HepG2 (cell line): ENCODE results near the gene AKAP8. TPM values are rescaled to one million over a fixed set of nuclear protein-coding genes. Genes with fewer than 3 reads are reported as not detected.

Experiments
- ASH2L ChIP-seq: fragments of 300-600, 200-600 bp; sonication (generic); IDR thresholded peaks from 2 replicates; pipeline ENCODE4 v1.7.0; 2017; ENCODE audit warnings: low read depth, mild to moderate bottlenecking, moderate library complexity, mixed read lengths, low read length; ENCODE audit not compliant: insufficient read length
- CBX2 ChIP-seq, 2 experiments: fragments of 200-600 bp in 1 of 2; sonication (generic); formaldehyde crosslinking in 1 of 2; IDR thresholded peaks; 2 replicates each; pipeline versions ENCODE4 v1.7.0 to v1.8.1; 2018 to 2022; ENCODE audit warnings: low read depth in 2 of 2, low read length in 1 of 2, mild to moderate bottlenecking in 1 of 2, missing genetic modification reagents in 1 of 2
- HNF4G ChIP-seq, 2 experiments: sonication (generic) in 1 of 2; formaldehyde crosslinking in 1 of 2; IDR thresholded peaks; 2 replicates each; pipeline versions ENCODE4 v1.4.0 to v1.6.1; 2011 to 2020; ENCODE audit warnings: borderline replicate concordance in 2 of 2, low read depth in 2 of 2, mild to moderate bottlenecking in 2 of 2, low read length in 1 of 2, missing genetic modification reagents in 1 of 2, moderate library complexity in 1 of 2
- MAZ ChIP-seq, 2 experiments: sonication (generic) in 1 of 2; formaldehyde crosslinking in 1 of 2; IDR thresholded peaks; 2 replicates each; pipeline versions ENCODE4 v1.5.0 to v1.6.1; 2012 to 2020; ENCODE audit warnings: low read depth in 2 of 2, mild to moderate bottlenecking in 2 of 2, borderline replicate concordance in 1 of 2, improper control_type of control experiment in 1 of 2, low read length in 1 of 2, missing genetic modification reagents in 1 of 2, moderate library complexity in 1 of 2
- MTF2 ChIP-seq: sonication (generic); formaldehyde crosslinking; IDR thresholded peaks from 2 replicates; pipeline ENCODE4 v1.5.0; 2020; ENCODE audit warnings: missing genetic modification reagents, borderline replicate concordance
- NONO ChIP-seq, 2 experiments: fragments of 450-650 bp in 1 of 2; sonication (generic) in 1 of 2; formaldehyde crosslinking in 1 of 2; IDR thresholded peaks in 1 of 2; conservative IDR thresholded peaks in 1 of 2; 2 replicates each; pipeline versions ENCODE4 v1.6.1 to v1.8.0; 2017 to 2022; ENCODE audit warnings: mild to moderate bottlenecking in 1 of 2, missing genetic modification reagents in 1 of 2, moderate library complexity in 1 of 2
- RBFOX2 ChIP-seq: fragments of 200-400 bp; formaldehyde crosslinking; IDR thresholded peaks from 2 replicates; pipeline ENCODE4 v1.6.1; 2017; ENCODE audit warnings: low read depth, mild to moderate bottlenecking, low read length
- U2AF1 ChIP-seq: fragments of 200-400 bp; formaldehyde crosslinking; optimal IDR thresholded peaks from 2 replicates; pipeline ENCODE3; 2017; ENCODE audit warnings: mild to moderate bottlenecking, low read depth, low read length
- XRCC5 ChIP-seq: fragments of 200-400 bp; formaldehyde crosslinking; optimal IDR thresholded peaks from 2 replicates; pipeline ENCODE3; 2017; ENCODE audit warnings: mild to moderate bottlenecking, low read length
- ZNF17 ChIP-seq: sonication (generic); formaldehyde crosslinking; IDR thresholded peaks from 2 replicates; pipeline ENCODE4 v1.5.0; 2020; ENCODE audit warnings: mild to moderate bottlenecking, missing genetic modification reagents
- ZNF235 ChIP-seq: sonication (generic); formaldehyde crosslinking; IDR thresholded peaks from 2 replicates; pipeline ENCODE4 v1.8.1; 2023; ENCODE audit warnings: mild to moderate bottlenecking, missing genetic modification reagents, borderline replicate concordance
- ZNF567 ChIP-seq: sonication (generic); formaldehyde crosslinking; IDR thresholded peaks from 2 replicates; pipeline ENCODE4 v1.8.1; 2023; ENCODE audit warnings: mild to moderate bottlenecking, missing genetic modification reagents, borderline replicate concordance
- polyA plus RNA-seq, 8 experiments: library from polyadenylated mRNA; depleted of rRNA in 3 of 8; stranded (reverse) in 7 of 8; unstranded in 1 of 8; fragments of >200 nt; fragmentation: Illumina TruSeq in 4 of 8; extraction: Trizol in 4 of 8; gene quantifications; 2 replicates each; pipeline versions ENCODE4 v1.2.1 to v1.2.3, GENCODE V29; 2011 to 2016; ENCODE audit warnings: low read depth in 4 of 8, missing spikeins in 1 of 8, mixed read lengths in 1 of 8; ENCODE audit not compliant: insufficient read depth in 1 of 8
- total RNA-seq, 5 experiments: library from RNA; depleted of rRNA; stranded (reverse); fragments of >200 nt; fragmentation: Illumina TruSeq; extraction: Trizol; gene quantifications; 2 replicates each; pipeline ENCODE4 v1.2.3, GENCODE V29; 2016; ENCODE audit warnings: low read depth in 1 of 5
- TF ChIP-seq, protein P1 (sequence below): sonication (generic); formaldehyde crosslinking; IDR thresholded peaks from 2 replicates; pipeline ENCODE4 v1.8.0; 2022; ENCODE audit warnings: mild to moderate bottlenecking, missing genetic modification reagents, moderate library complexity
- TF ChIP-seq, protein P2 (sequence below): sonication (generic); formaldehyde crosslinking; IDR thresholded peaks from 2 replicates; pipeline ENCODE4 v1.4.0; 2020; ENCODE audit warnings: missing genetic modification reagents, low read depth, mild to moderate bottlenecking, borderline replicate concordance
- TF ChIP-seq, protein P3 (sequence below): sonication (generic); formaldehyde crosslinking; IDR thresholded peaks from 2 replicates; pipeline ENCODE4 v1.4.0; 2020; ENCODE audit warnings: missing genetic modification reagents
- TF ChIP-seq, protein P4 (sequence below), 2 experiments: sonication (generic) in 1 of 2; formaldehyde crosslinking in 1 of 2; IDR thresholded peaks; 2 replicates each; pipeline versions ENCODE4 v1.6.1 to v1.9.0; 2014 to 2022; ENCODE audit warnings: antibody characterized with exemption in 1 of 2, borderline replicate concordance in 1 of 2, inconsistent platforms in 1 of 2, low read depth in 1 of 2, missing genetic modification reagents in 1 of 2

Gene AKAP8
- total and polyA plus RNA-seq, 2 of the 13 experiments (the other 11 are each of a cell fraction or from before 2014, with no cell fraction given): 15.9 to 22.1 TPM

DNA sequence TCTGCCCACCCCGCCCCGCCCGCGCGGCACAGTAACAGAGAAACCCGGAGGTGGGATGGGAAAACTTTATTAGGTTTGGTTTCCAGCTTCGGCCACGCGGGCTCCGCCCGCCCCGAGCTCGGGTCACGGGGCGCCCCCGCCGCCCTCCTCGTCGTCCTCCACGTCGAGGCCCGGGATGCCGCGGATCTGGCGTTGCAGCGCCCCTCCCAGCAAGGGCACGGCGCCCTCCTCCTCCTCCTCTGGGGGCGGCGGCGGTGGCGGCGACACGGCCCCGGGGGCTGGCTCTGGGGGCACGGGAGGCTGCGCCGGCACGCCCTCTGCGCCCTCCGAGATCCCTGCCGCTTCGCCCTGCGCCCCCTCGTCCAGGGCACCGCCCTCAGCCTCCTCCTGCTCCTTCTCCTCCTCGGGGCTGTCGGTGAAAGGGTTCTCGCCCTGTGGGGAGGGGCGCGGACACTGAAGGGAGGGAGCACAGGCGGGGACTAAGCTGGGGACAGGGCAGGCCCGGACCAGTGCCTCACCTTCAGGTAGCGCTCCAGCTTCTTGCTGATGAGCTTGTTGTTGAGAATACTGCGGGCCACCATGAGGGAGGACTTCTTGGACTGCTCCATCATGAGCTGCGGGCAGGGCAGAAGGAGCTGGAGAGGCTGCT lies 536 bp upstream of the AKAP8 start (continued):
- TF ChIP-seq ZNF17 (CRISPR knock-in tag): no peak
- TF ChIP-seq MAZ (IDR thresholded peaks at IDR 0.05; ENCODE audit: borderline replicate concordance, low read depth, low read length): peak; percentile 77
- TF ChIP-seq MAZ (CRISPR knock-in tag; IDR thresholded peaks at IDR 0.05; ENCODE audit: low read depth): no peak; the same call in none of the 2 replicates
- no peak for TF ChIP-seq NONO (IDR thresholded peaks at IDR 0.05)
- peak; percentile 78; the same call in 1 of the 2 replicates for TF ChIP-seq NONO (CRISPR knock-in tag; conservative IDR thresholded peaks at IDR 0.05)
- no peak for TF ChIP-seq MTF2
- peak; percentile 15; the same call in 1 of the 2 replicates for TF ChIP-seq HNF4G (IDR thresholded peaks at IDR 0.05; ENCODE audit: borderline replicate concordance, low read depth, low read length)
- TF ChIP-seq HNF4G (CRISPR knock-in tag; IDR thresholded peaks at IDR 0.05; ENCODE audit: borderline replicate concordance, low read depth): no peak
- TF ChIP-seq, protein P1, sequence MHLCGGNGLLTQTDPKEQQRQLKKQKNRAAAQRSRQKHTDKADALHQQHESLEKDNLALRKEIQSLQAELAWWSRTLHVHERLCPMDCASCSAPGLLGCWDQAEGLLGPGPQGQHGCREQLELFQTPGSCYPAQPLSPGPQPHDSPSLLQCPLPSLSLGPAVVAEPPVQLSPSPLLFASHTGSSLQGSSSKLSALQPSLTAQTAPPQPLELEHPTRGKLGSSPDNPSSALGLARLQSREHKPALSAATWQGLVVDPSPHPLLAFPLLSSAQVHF (CRISPR knock-in tag): 0 out of 2 replicates have a peak, but pooled peaks have one; percentile 28
- TF ChIP-seq ASH2L: peak; percentile 53
- peak; percentile 58; the same call in 1 of the 2 replicates for TF ChIP-seq RBFOX2
- TF ChIP-seq ZNF235: no peak
- no peak for TF ChIP-seq CBX2 (IDR thresholded peaks at IDR 0.05; ENCODE audit: low read depth, low read length)
- TF ChIP-seq CBX2 (CRISPR knock-in tag; IDR thresholded peaks at IDR 0.05; ENCODE audit: low read depth): no peak
- TF ChIP-seq ZNF567 (CRISPR knock-in tag): peak; percentile 53; the same call in 1 of the 2 replicates
- TF ChIP-seq, protein P2, sequence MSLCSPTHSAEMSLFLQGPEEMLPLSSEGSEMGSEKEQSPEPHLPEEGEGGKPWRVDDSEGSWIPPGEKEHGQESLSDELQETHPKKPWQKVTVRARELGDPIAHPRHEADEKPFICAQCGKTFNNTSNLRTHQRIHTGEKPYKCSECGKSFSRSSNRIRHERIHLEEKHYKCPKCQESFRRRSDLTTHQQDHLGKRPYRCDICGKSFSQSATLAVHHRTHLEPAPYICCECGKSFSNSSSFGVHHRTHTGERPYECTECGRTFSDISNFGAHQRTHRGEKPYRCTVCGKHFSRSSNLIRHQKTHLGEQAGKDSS (CRISPR knock-in tag): no peak
- TF ChIP-seq, protein P3, sequence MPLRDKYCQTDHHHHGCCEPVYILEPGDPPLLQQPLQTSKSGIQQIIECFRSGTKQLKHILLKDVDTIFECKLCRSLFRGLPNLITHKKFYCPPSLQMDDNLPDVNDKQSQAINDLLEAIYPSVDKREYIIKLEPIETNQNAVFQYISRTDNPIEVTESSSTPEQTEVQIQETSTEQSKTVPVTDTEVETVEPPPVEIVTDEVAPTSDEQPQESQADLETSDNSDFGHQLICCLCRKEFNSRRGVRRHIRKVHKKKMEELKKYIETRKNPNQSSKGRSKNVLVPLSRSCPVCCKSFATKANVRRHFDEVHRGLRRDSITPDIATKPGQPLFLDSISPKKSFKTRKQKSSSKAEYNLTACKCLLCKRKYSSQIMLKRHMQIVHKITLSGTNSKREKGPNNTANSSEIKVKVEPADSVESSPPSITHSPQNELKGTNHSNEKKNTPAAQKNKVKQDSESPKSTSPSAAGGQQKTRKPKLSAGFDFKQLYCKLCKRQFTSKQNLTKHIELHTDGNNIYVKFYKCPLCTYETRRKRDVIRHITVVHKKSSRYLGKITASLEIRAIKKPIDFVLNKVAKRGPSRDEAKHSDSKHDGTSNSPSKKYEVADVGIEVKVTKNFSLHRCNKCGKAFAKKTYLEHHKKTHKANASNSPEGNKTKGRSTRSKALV: 0 out of 2 replicates have a peak, but pooled peaks have one; percentile 18
- no peak for TF ChIP-seq U2AF1
- TF ChIP-seq, protein P4, sequence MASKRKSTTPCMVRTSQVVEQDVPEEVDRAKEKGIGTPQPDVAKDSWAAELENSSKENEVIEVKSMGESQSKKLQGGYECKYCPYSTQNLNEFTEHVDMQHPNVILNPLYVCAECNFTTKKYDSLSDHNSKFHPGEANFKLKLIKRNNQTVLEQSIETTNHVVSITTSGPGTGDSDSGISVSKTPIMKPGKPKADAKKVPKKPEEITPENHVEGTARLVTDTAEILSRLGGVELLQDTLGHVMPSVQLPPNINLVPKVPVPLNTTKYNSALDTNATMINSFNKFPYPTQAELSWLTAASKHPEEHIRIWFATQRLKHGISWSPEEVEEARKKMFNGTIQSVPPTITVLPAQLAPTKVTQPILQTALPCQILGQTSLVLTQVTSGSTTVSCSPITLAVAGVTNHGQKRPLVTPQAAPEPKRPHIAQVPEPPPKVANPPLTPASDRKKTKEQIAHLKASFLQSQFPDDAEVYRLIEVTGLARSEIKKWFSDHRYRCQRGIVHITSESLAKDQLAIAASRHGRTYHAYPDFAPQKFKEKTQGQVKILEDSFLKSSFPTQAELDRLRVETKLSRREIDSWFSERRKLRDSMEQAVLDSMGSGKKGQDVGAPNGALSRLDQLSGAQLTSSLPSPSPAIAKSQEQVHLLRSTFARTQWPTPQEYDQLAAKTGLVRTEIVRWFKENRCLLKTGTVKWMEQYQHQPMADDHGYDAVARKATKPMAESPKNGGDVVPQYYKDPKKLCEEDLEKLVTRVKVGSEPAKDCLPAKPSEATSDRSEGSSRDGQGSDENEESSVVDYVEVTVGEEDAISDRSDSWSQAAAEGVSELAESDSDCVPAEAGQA (IDR thresholded peaks at IDR 0.05; ENCODE audit: low read depth): no peak
- TF ChIP-seq, protein P4 (CRISPR knock-in tag; IDR thresholded peaks at IDR 0.05; ENCODE audit: borderline replicate concordance): no peak
- peak; percentile 27 for TF ChIP-seq XRCC5
